ENCODE data around the gene GALNT9.
"Not testable (repeated sequence)": the region's sequence is repeated elsewhere in the genome, so short reads cannot be mapped to it uniquely, and the experiment has no call there.

The GALNT9 gene

DNA sequence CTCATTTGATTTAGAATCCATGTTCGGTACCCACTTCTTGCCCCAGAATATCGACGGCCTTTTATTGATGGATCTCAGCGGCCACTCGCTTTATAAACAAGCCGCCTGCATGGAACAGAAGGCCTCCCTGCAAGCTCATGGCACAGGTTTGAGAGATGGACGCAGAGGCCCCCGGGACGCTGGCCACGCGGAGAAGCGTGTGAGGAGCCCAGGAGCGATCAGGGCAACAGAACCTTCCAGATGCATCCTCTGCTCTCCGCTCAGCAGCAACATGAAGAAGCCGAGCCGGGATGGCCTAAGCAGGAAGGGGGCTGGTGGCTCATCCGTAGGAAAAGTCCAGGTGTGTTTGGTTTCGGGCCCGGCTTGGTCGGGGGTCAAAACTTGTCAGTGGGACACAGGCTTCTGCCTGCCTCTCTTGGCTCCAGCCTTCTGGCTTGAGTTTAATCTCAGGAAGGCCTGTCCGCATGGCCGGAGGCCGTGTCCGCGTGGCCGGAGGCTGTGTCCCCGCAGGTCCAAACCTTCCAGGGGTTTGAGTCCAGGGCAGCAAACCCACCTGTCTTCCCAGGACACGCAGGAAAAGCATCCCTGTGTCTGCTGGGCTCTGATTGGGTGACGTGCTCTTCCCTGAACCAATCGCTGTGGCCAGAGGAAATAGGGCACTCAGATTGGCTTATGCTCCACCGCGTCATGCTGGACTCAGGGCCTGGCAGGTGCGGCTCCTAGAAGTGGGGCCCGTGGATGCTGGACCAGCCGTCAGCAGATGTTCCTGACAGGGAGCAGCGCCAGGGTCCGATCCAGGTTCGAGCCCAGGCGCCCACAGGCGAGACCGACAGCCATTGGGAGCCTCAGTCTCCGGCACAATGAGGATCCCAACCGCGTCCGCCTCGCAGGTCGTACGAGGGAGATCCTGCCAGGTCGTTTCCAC, 65.0 kb downstream of the GALNT9 start:
- DNase-seq (ENCODE audit: low read depth in 2 of 2): no peak

DNA sequence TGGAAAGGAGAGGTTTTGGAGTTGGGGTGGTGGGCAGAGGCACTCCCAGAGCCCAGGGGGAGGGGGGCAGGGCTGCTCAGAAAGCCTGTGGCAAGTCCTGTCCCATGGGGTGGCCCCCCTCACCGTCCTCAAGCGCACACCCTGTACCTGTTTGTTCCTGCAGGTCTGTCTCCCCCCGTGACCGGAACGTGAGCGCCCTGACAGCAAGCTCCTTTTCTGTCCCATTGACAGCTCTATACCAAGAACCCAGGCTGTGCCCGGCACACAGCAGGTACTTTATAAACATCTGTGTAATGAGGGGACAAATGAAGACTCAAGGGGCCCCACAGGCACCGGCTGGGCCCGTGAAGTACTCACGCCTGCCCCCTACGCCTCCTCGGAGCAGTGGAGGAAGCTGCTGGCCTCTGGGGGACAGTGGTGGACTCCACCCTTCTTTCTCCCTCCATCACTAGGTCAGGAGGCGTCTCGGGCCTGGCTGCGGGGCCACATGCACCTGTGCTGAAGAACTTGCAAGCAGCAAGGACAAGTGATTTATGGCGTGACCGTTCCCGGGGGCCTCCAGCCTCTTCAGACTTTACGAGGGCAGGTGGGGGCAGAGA, 65.8 kb downstream of the GALNT9 start:
- no peak for DNase-seq (ENCODE audit: low read depth in 2 of 2)

DNA sequence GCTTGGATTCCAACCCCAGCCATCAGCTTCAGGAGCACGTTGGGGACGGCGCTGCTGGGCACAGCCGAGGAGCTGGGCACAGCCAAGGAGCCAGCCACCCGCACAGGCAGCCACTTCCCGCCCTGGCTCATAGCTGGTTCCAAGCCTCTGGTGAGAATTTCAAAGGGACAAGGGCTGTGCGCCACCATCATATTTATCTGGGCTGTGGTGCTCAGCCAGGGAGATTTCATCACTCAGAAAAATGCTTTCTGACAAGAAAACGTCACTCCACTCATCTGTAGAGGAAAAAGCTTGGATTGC, 66.4 kb downstream of the GALNT9 start:
- DNase-seq (ENCODE audit: low read depth in 2 of 2): no peak

DNA sequence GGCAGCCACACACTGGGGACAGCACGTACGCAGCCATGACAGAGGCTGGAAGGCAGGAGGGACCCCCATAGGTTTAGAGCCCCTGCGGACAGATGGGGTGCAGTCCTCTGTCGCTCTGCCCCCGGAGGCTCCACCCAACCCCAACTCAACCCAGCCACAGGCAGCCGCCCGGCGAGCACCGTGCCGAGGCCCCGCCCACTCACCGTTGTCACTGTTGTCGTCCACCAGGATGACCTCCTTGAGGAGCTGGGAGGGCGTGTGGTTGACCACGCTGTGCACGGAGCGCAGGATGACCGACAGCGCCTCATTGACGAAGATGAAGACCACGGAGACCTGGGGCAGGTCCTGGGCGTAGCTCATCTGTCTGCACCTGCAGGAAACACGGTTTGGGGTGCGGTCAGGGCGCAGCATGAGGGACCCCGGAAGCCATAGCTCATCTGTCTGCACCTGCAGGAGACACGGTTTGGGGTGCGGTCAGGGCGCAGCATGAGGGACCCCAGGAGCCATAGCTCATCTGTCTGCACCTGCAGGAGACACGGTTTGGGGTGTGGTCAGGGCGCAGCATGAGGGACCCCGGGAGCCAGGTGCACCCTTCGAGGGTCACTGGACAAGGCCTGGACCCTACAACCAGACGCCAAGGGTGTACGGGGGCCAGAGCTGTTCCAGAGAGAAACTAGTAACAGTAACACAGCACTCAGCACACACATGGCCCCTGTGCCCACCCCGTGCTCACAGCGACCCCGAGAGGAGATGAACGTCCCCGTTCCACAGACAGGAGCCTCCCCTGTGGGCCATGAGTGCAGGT, 66.9 kb downstream of the GALNT9 start:
- DNase-seq (ENCODE audit: low read depth in 2 of 2): no peak

DNA sequence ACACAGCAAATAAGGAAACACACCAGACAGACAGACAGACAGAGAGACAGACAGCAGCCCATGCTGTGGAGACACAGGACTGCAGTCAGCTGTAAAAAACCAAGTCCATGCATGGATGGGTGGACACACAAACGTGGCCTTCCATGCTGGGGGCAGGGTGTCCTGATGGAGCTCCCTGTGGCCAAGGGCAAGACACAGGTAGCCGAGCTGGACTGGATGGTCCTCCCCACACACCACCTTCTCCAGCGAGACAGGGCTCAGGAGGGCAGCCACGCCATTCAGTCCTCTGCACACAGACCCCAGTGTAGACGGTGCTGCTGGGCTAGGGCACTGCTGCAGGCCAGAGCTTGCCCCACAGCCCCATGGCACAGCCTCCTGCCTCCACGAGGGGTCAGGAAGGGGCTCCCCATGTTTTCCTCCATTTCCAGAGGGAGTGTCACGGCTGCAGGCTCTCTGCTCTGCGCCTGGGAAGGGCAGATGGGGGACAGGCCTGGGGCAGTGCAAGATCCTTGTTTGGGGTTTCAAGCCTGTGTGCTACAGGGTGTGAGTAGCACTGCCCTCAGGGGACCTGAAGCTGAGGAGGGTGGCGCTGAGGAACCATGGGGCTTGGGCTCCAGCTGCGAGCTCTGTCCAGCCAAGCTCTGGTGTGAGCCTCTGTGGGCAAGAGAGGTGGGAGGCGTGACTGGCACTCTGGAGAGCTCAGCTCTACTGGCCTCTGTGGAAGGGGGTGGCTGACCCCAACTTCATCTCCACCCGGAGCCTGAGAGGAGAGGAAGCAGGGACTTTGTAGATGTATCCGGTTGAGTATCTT, 67.9 kb downstream of the GALNT9 start:
- DNase-seq (ENCODE audit: low read depth in 2 of 2): no peak

DNA sequence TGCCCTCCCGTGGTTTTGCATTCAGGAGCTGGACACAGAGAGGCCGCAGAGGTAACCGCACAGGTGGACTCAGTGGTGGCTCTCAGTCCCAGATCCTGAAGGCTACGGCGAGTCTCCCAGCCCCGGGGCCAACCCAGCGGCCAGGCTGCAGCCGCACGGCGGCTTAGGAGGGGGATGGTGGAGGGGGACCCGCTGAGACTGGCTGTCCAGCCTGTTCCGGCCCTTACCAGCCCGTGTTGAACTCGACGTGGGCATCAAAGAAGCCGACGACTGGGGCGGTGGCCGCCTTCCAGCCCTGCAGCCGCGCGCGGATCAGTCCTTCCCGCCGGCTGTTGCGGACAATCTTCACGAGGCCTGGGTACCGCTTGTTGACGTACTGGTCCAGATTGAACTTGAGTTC, 68.7 kb downstream of the GALNT9 start:
- no peak for DNase-seq (ENCODE audit: low read depth in 2 of 2)

DNA sequence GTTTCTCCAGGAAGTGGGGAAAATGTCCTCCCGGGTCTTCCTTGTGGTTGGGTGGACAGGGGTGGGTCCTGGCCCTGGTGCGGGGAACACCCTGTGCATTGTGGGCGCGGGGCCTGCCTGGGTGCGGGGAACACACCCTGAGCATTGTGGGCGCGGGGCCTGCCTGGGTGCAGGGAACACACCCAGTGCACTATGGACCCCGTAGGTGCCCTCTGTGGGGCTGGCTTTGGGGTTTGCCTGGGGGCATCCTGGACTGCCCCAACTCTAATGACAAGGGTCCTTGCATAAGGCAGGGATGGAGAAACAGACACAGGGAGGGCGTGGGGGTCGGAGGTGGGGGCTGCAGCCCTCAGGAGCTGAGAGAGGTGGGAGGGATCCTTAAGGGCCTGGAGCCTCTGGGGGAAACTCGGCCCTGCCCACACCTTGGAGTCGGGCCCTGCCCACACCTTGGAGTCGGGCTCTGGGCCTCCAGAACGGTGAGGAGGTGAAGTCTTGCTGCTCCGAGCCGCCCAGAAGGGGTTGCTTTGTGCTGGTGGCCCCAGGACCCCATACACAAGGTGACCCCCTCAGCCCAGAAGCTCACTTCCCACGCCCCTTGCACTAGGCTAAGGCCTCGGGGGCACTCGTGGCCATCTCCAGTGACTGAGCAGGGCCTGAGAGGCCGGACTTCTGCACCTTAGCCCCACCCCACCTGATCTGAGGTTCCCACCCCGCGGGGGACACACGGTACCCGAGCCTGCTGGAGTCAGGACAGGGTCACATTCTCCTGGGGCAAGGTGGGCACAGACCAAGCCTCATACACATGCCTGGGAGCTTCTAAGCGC, 69.3 kb downstream of the GALNT9 start:
- DNase-seq (ENCODE audit: low read depth in 2 of 2): no peak

DNA sequence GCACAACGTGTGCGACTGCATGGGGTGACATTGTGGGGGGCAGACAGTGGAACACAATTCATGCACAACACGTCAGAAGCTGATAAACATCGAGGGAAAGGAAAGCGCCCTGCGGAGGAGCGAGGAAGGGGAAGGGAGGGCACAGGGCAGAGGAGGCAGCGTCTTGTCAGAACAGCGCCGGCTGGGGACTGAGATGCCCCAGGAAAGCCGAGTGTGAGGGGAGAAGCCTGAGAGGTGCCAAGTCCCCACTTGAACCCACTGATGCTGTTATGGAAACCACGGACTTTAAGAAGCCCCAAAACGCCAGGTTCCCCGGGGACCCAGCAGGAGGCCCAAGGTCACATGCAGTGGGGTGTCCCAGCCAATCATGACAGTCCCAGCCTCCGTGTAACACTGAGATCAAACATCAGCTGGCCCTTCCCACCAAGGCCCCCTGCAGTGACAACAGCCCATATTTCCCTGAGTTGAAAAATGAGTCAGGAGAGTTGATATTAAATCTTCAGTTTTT, 70.0 kb downstream of the GALNT9 start:
- DNase-seq (ENCODE audit: low read depth in 2 of 2): no peak

DNA sequence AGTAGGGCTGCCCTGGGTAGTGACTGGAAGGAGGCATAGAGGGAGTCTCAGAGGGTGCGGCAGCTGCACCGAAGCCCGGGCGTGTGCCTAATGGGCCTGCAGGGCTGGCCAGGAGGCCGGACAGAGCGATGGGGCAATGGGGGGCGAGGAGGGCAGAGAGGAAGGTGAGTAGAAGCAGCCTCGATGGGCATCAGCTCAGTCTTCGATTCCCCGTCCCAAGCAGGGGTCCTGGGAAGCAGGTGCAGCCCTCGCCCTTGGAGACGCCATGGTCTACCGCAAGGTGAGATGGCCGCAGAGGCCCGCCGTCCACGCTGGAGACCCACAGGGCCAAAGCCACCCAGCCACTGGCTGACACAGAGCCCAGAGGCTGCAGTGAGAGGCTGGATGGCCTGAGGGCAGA, 70.8 kb downstream of the GALNT9 start:
- DNase-seq (ENCODE audit: low read depth in 2 of 2): no peak

DNA sequence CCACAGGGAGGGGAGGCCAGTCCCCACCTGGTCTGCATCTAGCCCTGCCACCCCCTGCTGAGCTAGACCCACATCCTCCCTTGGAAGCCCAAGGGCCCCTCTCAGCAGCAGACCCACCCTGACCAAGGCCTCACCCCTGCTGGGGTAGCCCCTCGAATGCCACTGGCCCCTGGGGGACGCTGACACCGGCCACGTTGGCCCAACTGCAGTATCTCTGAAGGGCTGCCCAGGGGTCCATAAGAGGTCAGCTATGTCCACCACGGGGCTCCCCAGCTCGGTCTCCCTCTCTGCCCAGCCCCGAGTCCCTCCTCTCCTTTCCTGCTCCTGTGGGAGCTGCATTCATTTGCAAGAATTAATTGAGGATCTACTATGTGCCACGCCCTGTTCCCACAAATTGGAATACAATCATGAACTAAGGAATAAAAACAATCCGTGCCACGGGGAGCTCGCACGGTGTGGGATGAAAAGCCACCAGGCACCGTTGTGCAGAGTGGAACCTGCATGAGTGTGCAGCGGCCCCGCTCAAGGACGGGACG, 71.4 kb downstream of the GALNT9 start:
- DNase-seq (ENCODE audit: low read depth in 2 of 2): no peak

DNA sequence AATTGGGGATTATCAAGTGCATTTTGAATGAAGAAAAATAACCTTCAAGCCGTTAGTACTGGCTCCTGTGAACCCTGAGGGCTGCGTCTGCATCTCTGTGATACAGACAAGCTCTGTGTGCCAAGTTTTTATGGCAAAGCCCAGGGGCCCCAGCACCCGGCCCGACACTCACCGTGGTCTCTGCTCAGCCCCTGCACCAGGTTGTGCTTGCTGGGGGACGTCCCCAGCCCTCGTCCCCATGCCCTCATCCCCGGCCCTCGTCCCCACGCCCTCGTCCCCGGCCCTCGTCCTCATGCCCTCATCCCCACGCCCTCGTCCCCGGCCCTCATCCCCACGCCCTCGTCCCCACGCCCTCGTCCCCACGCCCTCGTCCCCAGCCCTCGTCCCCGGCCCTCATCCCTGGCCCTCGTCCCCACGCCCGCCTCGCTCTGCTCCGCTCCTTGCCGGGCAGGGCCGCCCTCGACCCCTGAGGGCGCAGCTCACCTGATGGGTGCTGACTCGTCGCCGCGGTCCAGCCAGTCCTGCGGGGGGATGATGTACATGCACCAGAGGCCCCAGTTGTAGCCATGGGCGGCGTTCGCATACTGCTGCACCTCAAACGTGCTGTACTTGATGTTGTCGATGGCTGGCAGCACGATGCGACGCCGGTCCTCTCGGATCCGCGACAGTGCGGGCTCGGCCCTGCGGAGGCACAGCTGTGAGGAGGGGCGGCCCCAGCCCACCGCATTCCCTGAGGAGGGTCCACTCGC, 72.0 kb downstream of the GALNT9 start:
- no peak for DNase-seq (ENCODE audit: low read depth in 2 of 2)

DNA sequence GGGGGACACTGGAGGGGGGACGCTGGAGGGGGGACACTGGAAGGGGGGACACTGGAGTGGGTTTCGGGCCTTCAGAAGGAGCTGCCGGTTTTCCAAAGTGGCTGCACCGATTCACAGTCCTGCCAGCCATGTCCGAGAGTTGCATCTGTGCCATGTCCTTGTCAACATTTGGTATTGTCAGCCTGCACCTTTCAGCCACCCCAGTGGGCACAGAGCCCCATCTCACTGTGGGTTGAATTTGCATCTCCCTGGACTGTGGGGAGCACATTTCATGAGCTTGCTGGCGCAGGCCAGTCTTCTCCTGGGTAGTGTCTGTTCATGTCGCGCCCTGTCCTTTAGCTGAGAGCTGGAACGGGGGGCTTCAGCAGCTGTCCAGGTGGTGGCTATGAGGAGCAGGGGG, 72.7 kb downstream of the GALNT9 start:
- DNase-seq (ENCODE audit: low read depth in 2 of 2): no peak

DNA sequence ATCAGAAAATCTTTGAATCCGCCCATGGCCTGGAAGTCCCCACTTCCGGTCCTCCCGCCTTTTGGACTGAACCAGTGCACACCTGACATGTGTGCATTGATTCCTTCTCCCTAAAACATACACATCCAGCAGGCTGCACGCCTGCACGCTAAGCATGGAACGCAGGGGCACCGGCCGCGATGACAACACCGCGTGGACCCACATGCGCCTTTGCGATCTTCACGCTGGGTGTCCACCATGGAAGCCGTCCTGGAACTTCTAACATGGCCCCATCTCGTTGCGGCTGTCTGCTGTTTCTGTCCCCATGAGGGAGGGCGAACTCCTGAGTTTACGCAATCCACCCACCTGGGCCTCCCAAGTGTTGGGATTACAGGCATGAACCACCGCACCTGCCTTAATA, 73.7 kb downstream of the GALNT9 start:
- DNase-seq (ENCODE audit: low read depth in 2 of 2): no peak

DNA sequence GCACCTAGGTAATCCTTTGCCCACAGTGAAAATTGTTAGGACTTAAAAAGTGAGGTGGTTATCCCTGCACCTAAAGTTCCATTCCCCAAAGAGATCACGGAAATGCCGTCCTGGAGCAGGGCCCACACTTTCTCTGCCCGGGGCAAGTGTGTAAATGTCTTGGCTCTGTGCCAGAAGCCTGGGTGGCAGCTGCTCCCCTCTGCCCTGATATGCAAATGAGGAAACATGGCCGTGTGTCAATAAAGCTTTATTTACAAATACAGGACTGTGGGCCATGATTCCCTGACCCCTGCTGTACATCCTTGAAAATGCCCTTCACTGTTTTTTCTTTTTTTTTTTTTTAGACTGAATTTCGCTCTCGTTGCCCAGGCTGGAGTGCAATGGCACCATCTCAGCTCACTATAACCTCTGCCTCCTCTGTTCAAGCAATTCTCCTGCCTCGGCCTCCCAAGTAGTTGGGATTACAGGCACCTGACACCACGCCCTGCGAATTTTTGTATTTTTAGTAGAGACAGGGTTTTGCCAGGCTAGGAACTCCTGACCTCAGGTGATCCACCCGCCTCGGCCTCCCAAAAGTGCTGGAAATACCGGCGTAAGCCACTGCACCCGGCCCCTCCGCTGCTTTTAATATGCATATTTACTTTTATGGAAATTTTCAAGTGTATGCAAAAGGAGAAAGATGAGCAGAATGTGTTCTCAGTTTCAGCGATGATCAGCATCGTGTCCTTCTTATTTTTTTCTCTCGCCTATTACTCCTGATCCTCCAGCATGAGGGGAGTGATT, 75.5 kb downstream of the GALNT9 start:
- DNase-seq (ENCODE audit: low read depth in 2 of 2): no peak

DNA sequence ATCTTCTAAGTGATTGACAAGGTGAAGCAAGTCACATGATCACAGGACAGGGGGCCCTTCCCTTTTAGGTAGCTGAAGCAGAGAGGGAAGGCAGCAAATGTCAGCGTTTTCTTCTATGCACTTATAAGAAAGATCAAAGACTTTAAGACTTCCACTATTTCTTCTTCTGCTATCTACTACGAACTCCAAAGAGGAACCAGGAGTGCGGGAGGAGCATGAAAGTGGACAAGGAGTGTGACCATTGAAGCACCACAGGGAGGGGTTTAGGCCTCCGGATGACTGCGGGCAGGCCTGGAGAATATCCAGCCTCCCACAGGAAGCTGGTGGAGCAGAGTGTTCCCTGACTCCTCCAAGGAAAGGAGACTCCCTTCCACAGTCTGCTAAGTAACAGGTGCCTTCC, 76.4 kb downstream of the GALNT9 start:
- DNase-seq (ENCODE audit: low read depth in 2 of 2): not testable (repeated sequence)

DNA sequence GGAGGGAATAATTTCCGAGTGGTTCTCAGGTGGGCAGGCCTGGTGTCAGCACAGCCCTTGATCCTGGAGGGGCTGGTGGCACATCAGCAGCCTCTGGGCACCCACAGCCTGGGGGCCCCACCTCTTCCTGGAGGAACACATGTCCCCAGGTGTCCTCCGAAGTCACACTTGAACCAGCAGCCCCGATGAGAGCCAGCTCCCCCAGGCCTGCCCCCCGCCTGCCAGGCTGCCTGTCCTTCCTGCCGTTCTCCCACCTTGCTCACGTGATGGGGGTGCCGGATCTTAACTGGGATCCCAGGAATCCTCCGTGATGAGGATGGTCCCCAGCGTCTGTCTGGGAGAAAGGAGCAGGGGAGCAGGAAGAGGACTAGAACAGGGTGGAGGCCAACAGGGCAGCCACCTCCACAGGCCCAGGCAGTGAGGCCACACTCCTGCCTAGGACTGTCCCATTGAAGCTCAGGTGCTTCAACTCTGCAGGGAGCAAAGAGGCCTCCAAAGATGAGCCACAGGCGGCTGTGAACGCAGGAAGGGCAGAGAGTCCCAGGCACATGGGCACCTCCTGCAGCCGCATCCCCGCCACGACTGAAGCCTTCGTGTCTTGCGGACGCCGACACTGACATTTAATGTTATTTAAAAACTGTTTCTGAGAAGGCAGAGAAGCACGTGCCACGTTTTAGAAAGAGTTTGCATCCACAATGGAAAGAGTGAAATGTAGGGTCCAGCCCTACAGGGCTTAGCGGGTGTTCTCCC, 77.5 kb downstream of the GALNT9 start:
- DNase-seq (ENCODE audit: low read depth in 2 of 2): no peak

DNA sequence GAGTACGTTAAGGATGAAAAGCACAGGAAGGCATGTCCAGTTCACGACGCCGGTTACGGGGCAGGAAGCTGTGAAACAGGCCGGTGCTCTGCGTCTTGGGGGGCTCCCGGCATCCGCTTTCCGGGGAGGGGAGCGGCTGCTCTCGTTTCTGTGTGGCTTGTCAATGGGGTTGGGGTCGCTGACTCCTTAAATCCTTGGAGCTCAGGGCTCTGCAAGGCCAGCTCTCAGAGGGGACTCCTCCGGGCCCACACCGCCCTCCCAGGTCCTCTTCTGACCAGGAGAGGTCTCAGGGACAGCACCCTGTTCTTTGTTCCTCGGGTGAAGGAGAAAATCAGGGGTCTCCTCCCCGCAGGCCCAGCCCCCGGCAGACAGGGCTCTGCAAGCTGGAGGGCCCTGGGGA, 78.1 kb downstream of the GALNT9 start:
- DNase-seq (ENCODE audit: low read depth in 2 of 2): no peak

DNA sequence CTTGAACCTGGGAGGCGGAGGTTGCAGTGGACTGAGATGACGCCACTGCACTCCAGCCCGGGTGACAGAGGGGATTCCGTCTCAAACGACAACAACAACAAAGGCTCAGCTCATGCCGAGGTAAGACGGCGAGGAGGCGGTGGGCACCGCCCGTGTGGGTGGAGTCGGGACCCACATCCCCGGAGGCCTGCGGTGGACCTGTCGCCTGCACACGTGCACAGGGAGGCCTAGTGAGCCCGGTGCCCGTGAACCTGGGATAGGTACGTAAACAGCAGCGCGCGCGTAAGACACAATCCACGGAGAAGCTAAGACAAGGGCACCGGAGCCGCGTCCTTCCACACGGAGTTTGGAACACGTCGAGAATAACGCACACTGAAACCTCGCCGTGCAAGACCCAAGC, 78.7 kb downstream of the GALNT9 start:
- DNase-seq (ENCODE audit: low read depth in 2 of 2): no peak
